Testis (tissue), 3 donors: ENCODE results near the gene LMOD2. TPM values are rescaled to one million over a fixed set of nuclear protein-coding genes. Genes with fewer than 3 reads are reported as not detected.

Experiments
- DNase-seq: peaks from one replicate; pipeline ENCODE4 v3.0.0-alpha.2; 2019
- H3K27ac ChIP-seq, 2 donors: fragments of 200-600 bp; sonication (generic); one replicate each; pipeline ENCODE4 v1.5.1; 2019
- H3K27me3 ChIP-seq: fragments of 200-600 bp; sonication (generic); one replicate; pipeline ENCODE4 v1.5.1; 2019
- H3K36me3 ChIP-seq: fragments of 200-600 bp; sonication (generic); one replicate; pipeline ENCODE4 v1.5.1; 2017; ENCODE audit warnings: low read depth; ENCODE audit errors: missing control alignments
- H3K4me1 ChIP-seq: fragments of 200-600 bp; sonication (generic); one replicate; pipeline ENCODE4 v1.5.1; 2019
- H3K4me3 ChIP-seq, 2 donors: fragments of 200-600 bp; sonication (generic); one replicate each; pipeline ENCODE4 v1.5.1; 2017 to 2019
- H3K9me3 ChIP-seq: fragments of 200-600 bp; sonication (generic); one replicate; pipeline ENCODE4 v1.5.1; 2017
- POLR2A ChIP-seq: fragments of 450-650 bp; IDR thresholded peaks from one replicate; pipeline ENCODE4 v1.6.1; 2017; ENCODE audit warnings: antibody characterized with exemption, mild to moderate bottlenecking, moderate library complexity
- WGBS, 2 donors: methylation state at CpG; one replicate each; pipeline ENCODE4 v1.1.5; 2018; 5-methylcytosine and 5-hydroxymethylcytosine counted together
- intact Hi-C: fragments of 100-400 bp; cut with DNase I; formaldehyde crosslinking; loops from one replicate; pipeline ENCODE4 v1.15.1; 2023; ENCODE audit warnings: low total_unique reads
- polyA plus RNA-seq: library from polyadenylated mRNA; stranded (reverse); fragments of 350-450 nt; fragmentation: Illumina TruSeq; extraction: RNeasy Lipid Tissue Mini Kit (QIAGEN cat#74804); gene quantifications from one replicate; pipeline ENCODE4 v1.2.3, GENCODE V29; 2014; ENCODE audit warnings: low read depth, low replicate concordance; ENCODE audit not compliant: insufficient read depth
- total RNA-seq, 2 donors: library from RNA; depleted of rRNA; stranded (reverse); fragments of >200 nt; gene quantifications; one replicate each; pipeline ENCODE4 v1.2.3, GENCODE V29; 2016
- TF ChIP-seq, protein P1 (sequence below), 3 experiments: fragments of 450-650 bp in 2 of 3; fragments of 200-600 bp in 1 of 3; sonication (generic) in 1 of 3; IDR thresholded peaks; one replicate each; pipeline ENCODE4 v1.5.1; 2016 to 2019; ENCODE audit warnings: antibody characterized with exemption in 3 of 3, mild to moderate bottlenecking in 2 of 3, moderate library complexity in 1 of 3

Gene LMOD2
- total and polyA plus RNA-seq, 3 donors from 2014 or later: 0.19 to 3.6 (median 0.39) TPM

- Histone ChIP-seq H3K4me1 (no peaks in the 10 kb centered on the region), H3K27me3 (no peaks in the 10 kb centered on the region), H3K9me3 (no peaks in the 10 kb centered on the region), H3K36me3 (no peaks in the 10 kb centered on the region), H3K27ac (no peak overlapping the region), H3K4me3 (no peak overlapping the region)
- WGBS, 2 donors: 54 to 55% methylated on average over 12 of the region's 12 CpGs
- no peak for TF ChIP-seq POLR2A
- TF ChIP-seq, protein P1, sequence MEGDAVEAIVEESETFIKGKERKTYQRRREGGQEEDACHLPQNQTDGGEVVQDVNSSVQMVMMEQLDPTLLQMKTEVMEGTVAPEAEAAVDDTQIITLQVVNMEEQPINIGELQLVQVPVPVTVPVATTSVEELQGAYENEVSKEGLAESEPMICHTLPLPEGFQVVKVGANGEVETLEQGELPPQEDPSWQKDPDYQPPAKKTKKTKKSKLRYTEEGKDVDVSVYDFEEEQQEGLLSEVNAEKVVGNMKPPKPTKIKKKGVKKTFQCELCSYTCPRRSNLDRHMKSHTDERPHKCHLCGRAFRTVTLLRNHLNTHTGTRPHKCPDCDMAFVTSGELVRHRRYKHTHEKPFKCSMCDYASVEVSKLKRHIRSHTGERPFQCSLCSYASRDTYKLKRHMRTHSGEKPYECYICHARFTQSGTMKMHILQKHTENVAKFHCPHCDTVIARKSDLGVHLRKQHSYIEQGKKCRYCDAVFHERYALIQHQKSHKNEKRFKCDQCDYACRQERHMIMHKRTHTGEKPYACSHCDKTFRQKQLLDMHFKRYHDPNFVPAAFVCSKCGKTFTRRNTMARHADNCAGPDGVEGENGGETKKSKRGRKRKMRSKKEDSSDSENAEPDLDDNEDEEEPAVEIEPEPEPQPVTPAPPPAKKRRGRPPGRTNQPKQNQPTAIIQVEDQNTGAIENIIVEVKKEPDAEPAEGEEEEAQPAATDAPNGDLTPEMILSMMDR (IDR thresholded peaks at IDR 0.05): peak in 2 of 3 experiments; percentile 39 to 47
- intact Hi-C loops: no loop called here
- DNase-seq: peak; percentile 75
These were observed 31.0 kb upstream of the LMOD2 start for GRCh38 chr7:123624527-123625183.

DNA sequence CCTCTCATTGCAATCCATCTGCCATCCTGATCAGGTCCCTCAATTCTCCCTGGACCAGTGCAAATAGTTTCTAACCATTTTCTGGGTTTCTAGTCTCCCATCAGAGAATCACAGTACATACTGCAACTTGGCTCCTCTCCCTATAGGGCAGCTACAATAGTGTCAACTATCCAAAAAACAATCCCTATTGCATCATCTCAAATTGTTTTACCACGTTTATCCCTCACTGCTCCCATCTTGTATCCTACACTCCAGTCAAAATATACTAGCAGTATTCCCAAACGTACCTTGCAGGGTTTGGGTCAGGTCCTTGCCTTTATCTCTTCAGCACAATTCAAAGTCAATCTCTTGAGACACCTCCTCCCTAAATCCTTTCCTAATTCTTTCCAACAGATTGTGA, 30.4 kb upstream of the LMOD2 start:
- H3K4me3 ChIP-seq: no peak overlapping the region
- DNase-seq: no peak
- no peaks in the 10 kb centered on the region for H3K9me3 ChIP-seq
- 65 to 69% methylated on average over 2 of the region's 2 CpGs for WGBS, 2 donors
- no peak overlapping the region for H3K27ac ChIP-seq
- TF ChIP-seq, protein P1 (IDR thresholded peaks at IDR 0.05): no peak
- no peak for TF ChIP-seq POLR2A
- H3K27me3 ChIP-seq: no peaks in the 10 kb centered on the region
- H3K36me3 ChIP-seq: no peaks in the 10 kb centered on the region
- intact Hi-C loops: no loop called here
- H3K4me1 ChIP-seq: no peaks in the 10 kb centered on the region

DNA sequence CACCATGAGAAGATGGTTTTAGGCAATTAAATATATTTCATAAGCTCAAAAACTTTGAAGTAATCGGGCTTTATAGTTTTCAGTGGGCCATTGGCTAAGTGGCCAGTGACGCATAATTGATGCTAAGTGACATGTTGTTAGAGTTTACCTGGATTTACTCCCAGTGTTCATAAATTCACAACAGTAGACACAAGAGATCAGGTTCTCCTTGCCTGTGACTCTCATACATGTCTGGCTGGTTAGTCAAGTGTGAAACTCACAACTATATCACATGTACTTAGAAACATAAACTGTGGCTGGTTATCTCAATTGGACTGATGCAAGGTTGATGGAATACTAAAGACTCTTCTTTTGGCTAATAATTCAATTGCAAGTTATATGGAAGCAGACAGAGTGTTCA, 27.8 kb upstream of the LMOD2 start:
- intact Hi-C loops: no loop called here
- 89 to 93% methylated on average over 2 of the region's 2 CpGs for WGBS, 2 donors
- H3K4me1 ChIP-seq: no peaks in the 10 kb centered on the region
- no peak for DNase-seq
- no peaks in the 10 kb centered on the region for H3K27me3 ChIP-seq
- no peak overlapping the region for H3K27ac ChIP-seq
- no peak overlapping the region for H3K4me3 ChIP-seq
- H3K9me3 ChIP-seq: no peaks in the 10 kb centered on the region
- no peaks in the 10 kb centered on the region for H3K36me3 ChIP-seq
- TF ChIP-seq, protein P1 (IDR thresholded peaks at IDR 0.05): no peak
- no peak for TF ChIP-seq POLR2A

GRCh38 chr7:123628829-123629228, 26.8 kb upstream of the LMOD2 start:
- WGBS, 2 donors: 89 to 93% methylated on average over 5 of the region's 5 CpGs
- intact Hi-C loops: no loop called here

More at GRCh38 chr7:123628829-123629228, 26.8 kb upstream of the LMOD2 start:
- no peak overlapping the region for H3K27ac ChIP-seq
- no peaks in the 10 kb centered on the region for H3K36me3 ChIP-seq
- no peaks in the 10 kb centered on the region for H3K4me1 ChIP-seq
- no peak for DNase-seq
- no peaks in the 10 kb centered on the region for H3K9me3 ChIP-seq
- TF ChIP-seq POLR2A: no peak
- TF ChIP-seq, protein P1 (IDR thresholded peaks at IDR 0.05): no peak
- no peaks in the 10 kb centered on the region for H3K27me3 ChIP-seq
- H3K4me3 ChIP-seq: no peak overlapping the region
